HG03469 (cell line): ENCODE results near the gene CNTN1.

ENCODE experiments used
- ATAC-seq: cut with Tn5 transposase; IDR thresholded peaks from one replicate; pipeline ENCODE4 v1.9.1; 2021; ENCODE audit warnings: mild to moderate bottlenecking, moderate library complexity, moderate number of reproducible peaks; ENCODE audit not compliant: unreplicated experiment

CNTN1 gene

DNA sequence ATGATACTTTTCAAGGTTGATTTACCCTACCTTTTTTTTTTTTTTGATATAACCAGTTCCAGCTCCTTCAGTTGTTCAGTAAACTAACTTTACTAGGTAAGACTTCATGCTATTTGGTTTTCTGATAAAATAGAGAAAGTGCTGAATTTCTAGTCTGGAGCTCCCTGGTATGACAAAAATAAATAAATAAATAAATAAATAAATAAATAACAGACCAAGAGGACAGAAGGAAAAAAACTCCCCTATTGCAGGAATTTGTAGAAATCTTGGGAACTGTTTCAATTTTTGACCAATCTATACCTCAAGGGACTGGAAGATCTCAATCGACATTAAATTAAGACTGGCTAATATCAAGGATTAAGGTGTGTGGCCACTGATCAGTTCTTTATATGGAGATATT is 265.2 kb downstream of the CNTN1 start:
- ATAC-seq = no peak

DNA sequence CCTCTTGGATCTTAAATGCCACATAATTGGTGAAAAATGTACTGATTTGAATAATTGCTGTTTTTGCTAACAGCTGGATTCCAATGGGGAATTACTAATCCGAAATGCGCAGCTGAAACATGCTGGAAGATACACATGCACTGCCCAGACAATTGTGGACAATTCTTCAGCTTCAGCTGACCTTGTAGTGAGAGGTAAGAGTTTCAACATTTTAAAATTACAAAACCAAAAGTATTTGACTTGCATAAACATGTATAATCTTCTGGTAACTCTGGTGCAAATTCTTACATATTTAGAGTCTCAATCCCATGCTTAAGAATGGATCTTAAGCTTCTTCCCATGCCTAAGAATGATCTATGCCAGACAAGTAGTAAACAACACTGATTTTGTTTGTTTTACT is 266.8 kb downstream of the CNTN1 start:
- ATAC-seq = no peak

DNA sequence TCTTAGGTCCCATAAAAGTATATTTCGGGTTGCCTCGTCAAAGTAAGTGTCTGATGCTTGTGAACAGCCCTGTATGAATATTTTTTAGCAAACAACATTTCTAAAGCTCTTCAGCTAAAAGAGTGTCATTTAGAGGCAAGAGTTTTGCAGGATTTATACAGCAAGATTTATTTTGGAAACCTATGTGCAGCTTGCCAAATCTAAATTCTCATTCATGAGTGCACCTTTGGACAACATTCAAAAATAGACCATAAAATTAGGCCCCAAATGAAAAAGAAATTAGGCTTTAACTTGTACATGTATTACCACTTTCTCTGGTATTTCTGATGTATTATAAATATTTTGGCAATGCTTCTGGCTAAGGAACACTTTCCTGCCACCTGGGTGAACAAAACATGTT is 271.5 kb downstream of the CNTN1 start:
- no peak for ATAC-seq

- no peak for ATAC-seq
Measured at GRCh38 chr12:40969796-40970195, 277.6 kb downstream of the CNTN1 start.

GRCh38 chr12:40970320-40970907 is 278.2 kb downstream of the CNTN1 start:
- ATAC-seq = no peak

DNA sequence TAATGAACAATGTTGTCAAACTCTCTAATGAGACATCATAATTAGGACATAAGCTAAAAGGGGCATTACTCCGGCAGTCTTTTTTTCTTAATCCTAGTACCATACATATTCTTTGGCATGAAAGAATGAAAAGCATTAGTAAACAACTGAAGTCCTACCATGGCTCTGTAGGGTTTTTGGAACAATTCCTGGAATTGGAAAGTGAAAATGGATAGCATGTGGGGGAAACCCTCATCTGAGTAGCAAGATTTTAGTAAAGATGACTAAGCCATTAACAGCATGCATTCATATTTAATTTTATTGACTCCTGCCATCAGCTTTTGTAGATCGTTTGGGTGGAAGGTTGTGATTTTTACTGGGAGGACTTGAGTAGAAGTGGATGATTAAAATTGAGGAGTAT is 279.7 kb downstream of the CNTN1 start:
- ATAC-seq = no peak

GRCh38 chr12:40976546-40976945 is 284.3 kb downstream of the CNTN1 start:
- no peak for ATAC-seq

GRCh38 chr12:40980427-40980961 is 288.3 kb downstream of the CNTN1 start:
- no peak for ATAC-seq

DNA sequence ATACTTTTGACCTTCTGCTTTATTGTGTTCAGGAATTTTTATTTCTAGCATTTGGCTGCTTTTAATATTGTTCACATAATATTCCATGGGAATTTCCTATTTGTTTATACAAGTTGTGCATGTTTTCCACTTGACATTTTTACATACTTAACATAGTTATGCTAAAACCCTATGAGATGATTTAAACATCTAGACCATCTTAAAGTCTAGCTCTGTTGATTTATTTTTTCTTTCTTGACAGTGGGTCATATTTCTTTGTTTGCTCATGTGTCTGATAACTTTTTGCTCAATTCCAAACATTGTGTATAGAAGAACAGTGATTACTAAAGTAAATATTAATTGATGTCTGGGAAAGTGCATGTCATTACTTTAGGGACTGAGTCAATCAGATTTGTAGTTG is 293.8 kb downstream of the CNTN1 start:
- ATAC-seq = no peak

- no peak for ATAC-seq
Measured at GRCh38 chr12:40988355-40988754, 296.1 kb downstream of the CNTN1 start.

DNA sequence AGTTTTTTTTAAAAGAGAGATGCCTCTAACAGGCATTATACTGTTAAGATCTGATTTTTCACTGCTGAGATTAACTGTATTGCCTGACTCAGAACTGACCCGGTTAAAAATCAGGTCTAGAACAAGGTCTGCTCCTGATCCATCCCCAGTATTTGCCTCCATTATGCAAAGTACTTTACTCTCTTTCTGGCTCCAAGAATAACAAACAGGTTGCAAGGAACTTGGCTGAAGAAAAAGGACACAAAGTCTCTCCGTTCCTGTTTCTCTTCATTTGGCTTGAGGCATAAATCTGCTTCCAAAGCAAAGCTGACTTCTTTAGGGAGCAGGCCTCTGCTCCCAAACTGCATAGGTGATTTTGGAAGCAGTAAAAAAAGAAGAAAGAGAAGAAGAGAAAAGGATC is 296.6 kb downstream of the CNTN1 start:
- no peak for ATAC-seq

GRCh38 chr12:40989785-40990184 is 297.5 kb downstream of the CNTN1 start:
- no peak for ATAC-seq

- ATAC-seq = no peak
Measured at GRCh38 chr12:40992158-40992557, 299.9 kb downstream of the CNTN1 start.

GRCh38 chr12:40992674-40993073 is 300.4 kb downstream of the CNTN1 start:
- ATAC-seq = no peak

- no peak for ATAC-seq
Measured at GRCh38 chr12:40993158-40993557, 300.9 kb downstream of the CNTN1 start.

DNA sequence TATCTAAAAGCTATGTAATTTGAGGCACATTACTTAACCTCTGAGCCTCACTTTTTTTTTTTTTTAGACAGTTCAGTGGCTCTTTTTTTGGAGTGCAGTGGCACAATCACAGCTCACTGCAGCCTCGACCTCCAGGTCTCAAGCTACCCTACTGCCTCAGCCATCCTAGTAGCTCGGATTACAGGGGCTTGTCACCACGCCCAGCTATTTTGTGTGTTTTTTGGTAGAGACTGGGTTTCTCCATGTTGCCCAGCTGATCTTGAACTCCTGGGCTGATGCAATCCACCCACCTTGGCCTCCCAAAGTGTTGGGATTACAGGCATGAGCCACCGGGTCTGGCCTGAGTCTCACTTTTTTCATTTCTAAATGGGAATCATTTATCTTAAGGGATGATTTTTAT is 303.9 kb downstream of the CNTN1 start:
- no peak for ATAC-seq

- no peak for ATAC-seq
Measured at GRCh38 chr12:40999210-40999609, 307.0 kb downstream of the CNTN1 start.

- ATAC-seq = no peak
Measured at GRCh38 chr12:41008472-41008871, 316.2 kb downstream of the CNTN1 start.

GRCh38 chr12:41011939-41012338 is 319.7 kb downstream of the CNTN1 start:
- no peak for ATAC-seq

GRCh38 chr12:41013881-41014642 is 321.8 kb downstream of the CNTN1 start:
- no peak for ATAC-seq

- ATAC-seq = no peak
Measured at GRCh38 chr12:41014643-41015020, 322.4 kb downstream of the CNTN1 start.

- no peak for ATAC-seq
Measured at GRCh38 chr12:41018010-41018409, 325.8 kb downstream of the CNTN1 start.

DNA sequence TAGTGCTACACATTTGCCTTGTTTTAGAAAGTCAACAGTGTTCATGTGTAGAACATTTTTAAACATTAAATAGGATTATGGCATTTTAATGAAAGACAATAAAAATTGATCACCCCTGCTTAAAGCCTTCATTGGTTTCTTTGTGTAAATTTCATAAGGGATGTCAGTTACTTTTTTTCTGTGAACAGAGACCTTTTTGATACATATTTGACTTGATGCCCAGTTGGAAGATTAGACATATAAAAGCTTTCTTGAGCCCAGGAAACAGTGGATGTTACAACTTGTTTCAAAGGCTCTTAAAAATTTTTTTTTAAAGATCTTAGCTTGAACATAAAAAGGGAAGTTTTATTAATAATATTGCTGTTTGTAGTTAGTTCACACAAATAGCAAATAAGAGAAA is 327.2 kb downstream of the CNTN1 start:
- no peak for ATAC-seq
